HG02798 (cell line): Measurements from ENCODE around the gene PLEKHA7.

Experiments
- ATAC-seq: cut with Tn5 transposase; IDR thresholded peaks from one replicate; pipeline ENCODE4 v1.9.1; 2021; ENCODE audit warnings: mild to moderate bottlenecking; ENCODE audit not compliant: unreplicated experiment, poor library complexity

The PLEKHA7 gene

GRCh38 chr11:16859651-16860050, 154.6 kb downstream of the PLEKHA7 start:
- no peak for ATAC-seq

- ATAC-seq, result no peak
These were observed 157.0 kb downstream of the PLEKHA7 start for GRCh38 chr11:16857186-16857585.

GRCh38 chr11:16856022-16856471, 158.2 kb downstream of the PLEKHA7 start:
- no peak for ATAC-seq

GRCh38 chr11:16854979-16855378, 159.2 kb downstream of the PLEKHA7 start:
- ATAC-seq, result no peak

- no peak for ATAC-seq
These were observed 160.4 kb downstream of the PLEKHA7 start for GRCh38 chr11:16853859-16854258.

- ATAC-seq, result no peak
These were observed 160.9 kb downstream of the PLEKHA7 start for GRCh38 chr11:16853266-16853665.

- ATAC-seq, result no peak
These were observed 167.9 kb downstream of the PLEKHA7 start for GRCh38 chr11:16846305-16846704.

GRCh38 chr11:16844268-16844771, 169.9 kb downstream of the PLEKHA7 start:
- no peak for ATAC-seq

- ATAC-seq, result no peak
These were observed 170.9 kb downstream of the PLEKHA7 start for GRCh38 chr11:16843294-16843693.

- no peak for ATAC-seq
These were observed 172.2 kb downstream of the PLEKHA7 start for GRCh38 chr11:16841984-16842383.

- no peak for ATAC-seq
These were observed 172.7 kb downstream of the PLEKHA7 start for GRCh38 chr11:16841481-16841880.

GRCh38 chr11:16840951-16841350, 173.3 kb downstream of the PLEKHA7 start:
- no peak for ATAC-seq

- no peak for ATAC-seq
These were observed 174.4 kb downstream of the PLEKHA7 start for GRCh38 chr11:16839821-16840220.

GRCh38 chr11:16834384-16834783, 179.8 kb downstream of the PLEKHA7 start:
- no peak for ATAC-seq

- ATAC-seq, result no peak
These were observed 181.2 kb downstream of the PLEKHA7 start for GRCh38 chr11:16833026-16833425.

- no peak for ATAC-seq
These were observed 182.0 kb downstream of the PLEKHA7 start for GRCh38 chr11:16832193-16832539.

GRCh38 chr11:16831316-16832192, 182.7 kb downstream of the PLEKHA7 start:
- ATAC-seq, result no peak

- no peak for ATAC-seq
These were observed 187.1 kb downstream of the PLEKHA7 start for GRCh38 chr11:16827139-16827538.

GRCh38 chr11:16825968-16826367, 188.2 kb downstream of the PLEKHA7 start:
- no peak for ATAC-seq

GRCh38 chr11:16825101-16825500, 189.1 kb downstream of the PLEKHA7 start:
- ATAC-seq, result no peak

- ATAC-seq, result peak; percentile 90
These were observed 193.7 kb downstream of the PLEKHA7 start for GRCh38 chr11:16820324-16821092.
